CD4-positive, alpha-beta T cell treated with Interleukin-10 for 1 hour (primary cell): Measurements from ENCODE around the gene LPAR3.
"Not testable (repeated sequence)": the region's sequence is repeated elsewhere in the genome, so short reads cannot be mapped to it uniquely, and the experiment has no call there.

Experiments
- DNase-seq: peaks from one replicate; pipeline ENCODE4 v3.0.0-alpha.2; 2020

Gene LPAR3, protein sequence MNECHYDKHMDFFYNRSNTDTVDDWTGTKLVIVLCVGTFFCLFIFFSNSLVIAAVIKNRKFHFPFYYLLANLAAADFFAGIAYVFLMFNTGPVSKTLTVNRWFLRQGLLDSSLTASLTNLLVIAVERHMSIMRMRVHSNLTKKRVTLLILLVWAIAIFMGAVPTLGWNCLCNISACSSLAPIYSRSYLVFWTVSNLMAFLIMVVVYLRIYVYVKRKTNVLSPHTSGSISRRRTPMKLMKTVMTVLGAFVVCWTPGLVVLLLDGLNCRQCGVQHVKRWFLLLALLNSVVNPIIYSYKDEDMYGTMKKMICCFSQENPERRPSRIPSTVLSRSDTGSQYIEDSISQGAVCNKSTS

GRCh38 chr1:84892705-84893618 lies at the start of gene LPAR3:
TSS of gene LPAR3 (minus strand) at chr1:84893206. CDS start at chr1:84866120, 27,086 bp downstream.
- DNase-seq, result peak; percentile 13

DNA sequence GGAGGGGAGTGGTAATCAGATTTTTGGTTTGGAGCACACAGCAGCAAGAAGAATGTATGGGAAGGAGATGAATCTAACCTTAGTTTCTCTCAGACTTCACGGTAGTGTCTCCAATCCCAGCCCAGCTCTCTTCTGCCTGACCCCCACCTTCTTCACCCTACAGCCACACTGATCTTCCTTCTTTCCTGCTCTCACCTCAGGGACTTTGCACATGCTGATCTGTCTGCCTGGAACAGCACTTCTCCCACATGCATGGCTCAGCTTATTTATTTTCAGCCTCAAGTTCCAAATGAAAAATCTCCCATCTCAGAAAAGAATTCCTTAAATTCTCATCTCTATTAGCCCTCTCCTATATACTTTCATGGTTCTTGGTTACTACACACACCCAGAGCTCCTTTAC lies 48.8 kb upstream of the LPAR3 start:
- DNase-seq, result no peak

GRCh38 chr1:84940481-84940880 lies 47.5 kb upstream of the LPAR3 start:
- DNase-seq, result no peak

DNA sequence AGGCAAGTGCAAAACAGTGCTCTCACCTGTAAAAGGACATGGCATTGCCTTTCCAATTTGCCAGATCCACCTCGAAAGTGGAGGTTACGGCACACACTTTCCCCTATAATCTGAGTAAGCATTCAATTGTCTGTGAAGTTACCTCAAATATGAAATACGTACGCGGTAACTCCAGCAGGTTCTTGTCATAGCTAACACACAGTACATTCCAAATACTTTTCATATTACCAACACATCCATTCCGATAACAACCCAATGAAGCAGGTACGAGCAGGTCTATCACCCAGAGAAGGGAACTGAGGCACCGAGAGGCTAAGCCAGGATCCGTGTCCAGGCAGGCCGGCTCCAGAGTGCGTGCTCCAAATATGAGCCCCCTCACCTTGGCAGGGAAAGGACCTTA lies 46.8 kb upstream of the LPAR3 start:
- no peak for DNase-seq

DNA sequence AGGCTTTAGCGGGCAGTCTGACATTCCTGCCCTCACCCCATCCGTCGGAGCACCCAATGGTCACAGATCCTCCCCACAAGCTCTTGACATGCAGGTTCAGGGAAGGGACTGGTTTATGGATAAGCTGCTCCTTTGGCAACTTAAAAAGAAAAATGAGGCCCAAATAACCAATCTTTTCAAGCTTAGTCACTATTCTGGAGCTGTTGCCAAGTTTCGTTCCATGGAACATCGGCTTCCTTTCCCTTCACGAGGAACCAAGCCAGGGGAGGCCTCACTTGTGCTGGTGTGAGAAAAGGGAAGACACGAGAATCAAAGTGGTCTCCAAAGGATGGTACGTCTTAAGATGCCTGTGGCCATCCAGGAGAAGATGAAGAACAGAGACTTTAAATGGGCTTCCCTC lies 46.1 kb upstream of the LPAR3 start:
- no peak for DNase-seq

DNA sequence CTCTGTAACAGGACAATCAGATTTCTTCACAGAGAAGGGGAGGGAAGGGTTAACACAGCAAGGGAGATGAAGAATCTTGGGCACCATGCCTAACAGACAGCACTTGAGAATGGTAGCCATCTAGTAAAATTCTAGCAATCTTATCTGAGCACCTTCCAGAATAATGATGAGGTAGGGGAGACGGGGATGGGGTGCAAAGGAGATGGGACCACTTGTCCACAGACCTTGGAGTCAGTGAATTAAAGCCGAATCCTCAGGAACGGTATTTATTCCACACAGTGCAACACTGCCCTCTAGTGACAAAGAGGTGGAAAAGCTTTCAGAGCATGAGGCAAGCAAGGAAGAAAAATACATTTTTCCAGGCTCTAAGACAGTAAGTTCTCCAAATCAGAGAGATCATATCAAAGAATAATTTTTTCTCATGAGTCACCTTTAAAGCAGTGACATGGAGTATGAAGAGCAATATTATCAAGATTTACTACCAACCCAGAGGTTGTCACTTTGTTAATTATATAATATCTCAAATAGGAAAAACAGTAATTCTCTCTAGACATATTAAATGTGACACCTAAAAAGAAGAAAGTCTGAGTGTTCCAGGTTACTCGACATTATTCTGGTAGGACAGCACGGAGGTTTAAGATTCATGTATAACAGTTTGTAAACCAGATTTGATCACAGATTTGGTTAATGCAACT lies 43.3 kb upstream of the LPAR3 start:
- peak; percentile 66 for DNase-seq

GRCh38 chr1:84933011-84933611 lies 40.1 kb upstream of the LPAR3 start:
- DNase-seq, result no peak

DNA sequence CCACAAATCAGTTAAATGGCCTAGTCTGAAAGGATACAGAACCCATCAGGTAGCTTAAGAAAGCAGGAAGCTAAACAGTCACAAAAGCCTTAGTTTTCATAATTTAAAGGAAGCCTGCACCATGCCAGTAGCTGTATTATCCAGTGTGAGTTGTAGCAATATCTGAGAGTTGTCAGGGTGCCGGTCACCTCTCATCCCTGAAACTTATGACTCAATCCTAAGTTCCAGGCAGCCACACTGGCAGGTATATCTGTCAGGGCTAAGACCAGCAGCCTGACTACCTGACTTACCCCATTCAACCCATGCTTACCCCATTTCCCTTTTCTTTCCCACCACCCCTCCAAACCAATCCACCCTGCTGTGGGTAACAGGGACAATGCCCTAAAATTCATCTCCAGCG lies 37.8 kb upstream of the LPAR3 start:
- no peak for DNase-seq

DNA sequence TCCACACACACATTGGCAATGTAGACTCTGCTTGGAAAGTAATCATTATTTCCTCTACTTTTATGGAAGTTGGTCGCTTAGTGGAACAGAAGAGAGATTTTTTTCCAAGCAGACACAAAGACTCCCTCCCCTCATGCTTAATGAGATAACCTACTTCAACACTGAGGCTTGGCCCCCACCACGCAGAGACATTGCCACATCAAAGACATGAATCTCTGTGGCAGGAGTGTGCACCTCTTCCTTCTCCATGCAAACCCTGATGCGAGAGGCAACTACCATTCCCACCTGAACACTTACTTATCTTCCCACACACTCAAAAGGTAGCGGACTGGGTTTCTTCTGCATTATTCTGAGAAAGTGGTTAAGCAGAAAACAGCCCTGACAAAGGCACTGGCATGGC lies 37.3 kb upstream of the LPAR3 start:
- no peak for DNase-seq

DNA sequence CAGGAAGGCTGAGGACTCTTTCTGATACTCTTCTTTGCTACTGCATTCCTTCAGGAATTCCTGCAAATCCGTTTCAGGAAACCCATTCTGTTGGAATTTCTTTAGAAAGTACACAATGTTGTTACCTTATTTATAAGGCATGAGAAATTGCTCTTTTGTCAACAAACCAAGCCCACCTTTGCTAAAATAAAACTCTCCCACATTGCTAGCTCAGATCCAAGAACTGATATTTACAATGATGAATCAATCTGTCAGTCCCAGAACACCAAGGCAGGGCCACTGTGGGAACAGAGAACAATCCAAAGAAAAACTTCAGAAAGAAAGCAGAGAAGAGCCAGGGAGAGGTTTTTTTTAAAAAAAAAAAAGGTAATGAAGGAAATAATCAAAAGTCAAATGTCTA lies 36.6 kb upstream of the LPAR3 start:
- DNase-seq, result no peak

GRCh38 chr1:84928979-84929378 lies 36.0 kb upstream of the LPAR3 start:
- no peak for DNase-seq

- no peak for DNase-seq
Measured at GRCh38 chr1:84923317-84923716, 30.3 kb upstream of the LPAR3 start.

DNA sequence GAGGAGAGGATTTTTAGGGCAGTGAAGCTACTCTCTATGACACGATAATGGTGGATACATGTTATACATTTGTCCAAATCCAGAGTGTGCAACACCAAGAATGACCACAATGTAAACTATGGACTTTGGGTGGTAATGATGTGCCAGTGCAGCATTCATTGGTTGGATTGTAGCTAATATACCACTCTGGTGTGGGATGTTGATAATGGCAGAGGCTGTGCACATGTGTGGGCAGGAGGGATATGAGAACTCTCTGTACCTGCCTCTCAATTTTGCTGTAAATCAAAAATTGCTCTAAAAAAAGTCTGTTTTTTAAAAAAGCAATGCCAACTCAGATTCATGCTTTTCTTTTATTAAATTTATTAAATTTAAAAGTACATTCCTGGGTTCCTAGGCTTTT lies 27.2 kb upstream of the LPAR3 start:
- no peak for DNase-seq

- DNase-seq, result no peak
Measured at GRCh38 chr1:84919461-84919970, 26.5 kb upstream of the LPAR3 start.

DNA sequence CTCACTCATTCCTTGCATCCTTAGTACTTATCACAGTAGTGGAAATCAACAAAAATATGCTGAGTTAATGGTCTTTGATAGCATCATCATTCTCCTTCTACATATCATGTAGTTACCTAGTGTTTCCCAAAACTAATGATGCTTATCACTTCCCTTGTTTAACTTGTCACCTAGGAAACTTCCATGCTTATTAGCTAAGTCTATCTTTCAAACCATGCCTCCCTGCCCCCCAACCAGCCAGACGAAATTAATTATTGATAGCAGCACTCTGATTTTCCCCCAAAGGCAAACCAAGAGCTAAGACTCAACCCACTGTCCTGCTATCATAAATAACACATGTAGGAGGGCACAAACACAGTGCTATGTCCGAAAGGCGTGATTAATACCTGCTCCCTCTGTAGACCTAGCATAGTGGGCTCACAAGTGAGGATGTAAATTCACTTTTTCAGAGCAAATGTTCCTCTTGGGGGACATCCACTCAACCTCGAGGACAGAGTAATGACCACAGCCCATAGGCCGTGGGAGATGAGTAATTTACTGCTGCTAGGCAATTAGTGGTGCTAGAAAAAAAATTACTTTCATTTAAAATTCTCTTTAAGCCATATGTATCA lies 25.8 kb upstream of the LPAR3 start:
- no peak for DNase-seq

- DNase-seq, result no peak
Measured at GRCh38 chr1:84916897-84917296, 23.9 kb upstream of the LPAR3 start.

GRCh38 chr1:84913555-84913892 lies 20.5 kb upstream of the LPAR3 start:
- no peak for DNase-seq

- no peak for DNase-seq
Measured at GRCh38 chr1:84912726-84913554, 19.9 kb upstream of the LPAR3 start.

DNA sequence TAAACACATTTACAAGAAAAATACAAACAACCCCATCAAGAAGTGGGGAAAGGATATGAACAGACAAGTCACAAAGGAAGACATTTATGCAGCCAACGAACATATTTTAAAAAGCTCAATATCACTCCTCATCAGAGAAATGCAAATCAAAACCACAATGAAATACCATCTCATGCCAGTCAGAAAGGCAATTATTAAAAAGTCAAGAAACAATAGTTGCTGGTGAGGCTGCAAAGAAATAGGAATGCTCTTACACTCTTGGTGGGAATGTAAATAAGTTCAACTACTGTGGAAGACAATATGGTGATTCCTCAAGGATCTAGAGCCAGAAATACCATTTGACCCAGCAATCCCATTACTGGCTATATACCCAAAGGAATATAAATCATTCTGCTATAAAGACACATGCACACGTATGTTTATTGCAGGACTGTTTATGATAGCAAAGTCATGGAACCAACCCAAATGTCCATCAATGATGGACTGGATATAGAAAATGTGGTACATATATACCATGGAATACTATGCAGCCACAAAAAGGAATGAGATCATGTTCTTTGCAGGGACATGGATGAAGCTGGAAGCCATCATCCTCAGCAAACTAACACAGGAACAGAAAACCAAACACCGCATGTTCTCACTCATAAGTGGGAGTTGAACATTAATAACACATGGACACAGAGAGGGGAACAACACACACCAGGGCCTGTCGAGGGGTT lies 15.9 kb upstream of the LPAR3 start:
- DNase-seq, result not testable (repeated sequence)

DNA sequence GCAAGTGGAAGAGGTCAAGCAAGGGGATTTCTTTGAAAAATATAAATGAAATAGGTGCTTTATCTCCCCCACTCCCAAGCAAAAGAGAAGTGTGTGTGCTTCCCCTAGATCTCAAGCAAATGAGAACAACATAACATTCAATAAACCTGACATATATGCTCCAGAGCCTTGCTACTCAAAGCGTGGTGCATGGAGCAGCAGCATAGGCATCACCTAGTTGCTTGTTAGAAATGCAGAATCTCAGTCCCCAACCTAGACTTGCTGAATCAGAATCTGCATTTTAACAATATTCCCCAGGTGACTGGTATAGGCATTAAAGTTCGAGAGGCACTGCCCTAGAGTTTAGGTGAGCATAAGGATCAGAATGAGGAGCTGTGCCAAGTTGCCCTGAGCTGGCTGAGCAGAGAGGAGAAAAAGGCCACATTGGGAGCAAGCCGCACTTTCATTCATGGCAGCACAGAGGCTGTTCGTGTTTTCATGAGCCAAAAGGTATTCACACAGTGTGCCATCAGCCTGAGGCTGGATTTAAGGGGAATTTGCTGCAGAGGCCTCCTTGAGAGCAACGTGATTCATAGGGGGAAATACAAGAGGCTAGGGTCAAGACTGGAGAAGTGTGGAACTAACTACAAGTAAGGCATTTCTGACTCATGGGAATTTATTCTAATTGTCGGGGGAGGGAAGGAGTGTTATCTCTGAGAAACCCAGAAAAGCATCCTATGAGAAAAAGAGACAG lies 14.3 kb upstream of the LPAR3 start:
- no peak for DNase-seq
